ENCODE measurements around the gene CLIP2. TPM values are rescaled to one million over a fixed set of nuclear protein-coding genes. Genes with fewer than 3 reads are reported as not detected.

The CLIP2 gene
- total and polyA plus RNA-seq, 12 donors: 4.5 to 11.3 (median 6.6) TPM

DNA sequence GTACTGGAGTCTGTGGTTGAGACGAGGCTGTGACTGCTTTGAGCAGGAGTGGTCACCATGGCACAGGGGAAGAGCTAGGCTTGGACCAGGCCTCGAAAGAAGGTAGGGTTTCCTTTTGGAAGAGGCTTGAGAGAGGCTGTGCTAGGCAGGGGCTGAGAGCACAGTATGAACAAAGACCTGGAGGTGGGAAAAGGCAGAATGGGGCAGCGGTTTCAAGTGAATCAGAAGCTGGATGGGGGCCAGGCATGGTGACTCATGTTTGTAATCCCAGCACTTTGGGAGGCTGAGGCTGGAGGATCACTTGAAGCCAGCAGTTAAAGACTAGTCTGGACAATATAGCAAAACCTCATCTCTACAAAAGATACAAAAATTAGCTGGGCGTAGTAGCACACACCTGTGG, 65.9 kb downstream of the CLIP2 start:
- Histone ChIP-seq H3K27me3 (no peaks in the 10 kb centered on the region), H3K36me3 (peaks cover 0 to 67% (median 16%) of the 10 kb centered on the region in 9 donors), H3K4me3 (no peak overlapping the region), H3K9me3 (peaks cover 0 to 19% (median 8%) of the 10 kb centered on the region in 11 donors), H3K27ac (no peak overlapping the region), H3K4me1 (peaks cover 0 to 7% (median 0%) of the 10 kb centered on the region in 9 donors)
- TF ChIP-seq, protein P1, sequence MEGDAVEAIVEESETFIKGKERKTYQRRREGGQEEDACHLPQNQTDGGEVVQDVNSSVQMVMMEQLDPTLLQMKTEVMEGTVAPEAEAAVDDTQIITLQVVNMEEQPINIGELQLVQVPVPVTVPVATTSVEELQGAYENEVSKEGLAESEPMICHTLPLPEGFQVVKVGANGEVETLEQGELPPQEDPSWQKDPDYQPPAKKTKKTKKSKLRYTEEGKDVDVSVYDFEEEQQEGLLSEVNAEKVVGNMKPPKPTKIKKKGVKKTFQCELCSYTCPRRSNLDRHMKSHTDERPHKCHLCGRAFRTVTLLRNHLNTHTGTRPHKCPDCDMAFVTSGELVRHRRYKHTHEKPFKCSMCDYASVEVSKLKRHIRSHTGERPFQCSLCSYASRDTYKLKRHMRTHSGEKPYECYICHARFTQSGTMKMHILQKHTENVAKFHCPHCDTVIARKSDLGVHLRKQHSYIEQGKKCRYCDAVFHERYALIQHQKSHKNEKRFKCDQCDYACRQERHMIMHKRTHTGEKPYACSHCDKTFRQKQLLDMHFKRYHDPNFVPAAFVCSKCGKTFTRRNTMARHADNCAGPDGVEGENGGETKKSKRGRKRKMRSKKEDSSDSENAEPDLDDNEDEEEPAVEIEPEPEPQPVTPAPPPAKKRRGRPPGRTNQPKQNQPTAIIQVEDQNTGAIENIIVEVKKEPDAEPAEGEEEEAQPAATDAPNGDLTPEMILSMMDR (IDR thresholded peaks at IDR 0.05): no peak
- DNase-seq (no peak), ATAC-seq (peak in 2 of 8 donors; percentile 19 to 37)
- WGBS, 2 donors: 85 to 90% methylated on average over 4 of the region's 4 CpGs
- intact Hi-C loops (cut with DNase I): loop anchor here in 1 of 10 donors (5.0 kb wide), 1 partner anchor 63 kb away; no protein-coding TSS in a partner anchor

DNA sequence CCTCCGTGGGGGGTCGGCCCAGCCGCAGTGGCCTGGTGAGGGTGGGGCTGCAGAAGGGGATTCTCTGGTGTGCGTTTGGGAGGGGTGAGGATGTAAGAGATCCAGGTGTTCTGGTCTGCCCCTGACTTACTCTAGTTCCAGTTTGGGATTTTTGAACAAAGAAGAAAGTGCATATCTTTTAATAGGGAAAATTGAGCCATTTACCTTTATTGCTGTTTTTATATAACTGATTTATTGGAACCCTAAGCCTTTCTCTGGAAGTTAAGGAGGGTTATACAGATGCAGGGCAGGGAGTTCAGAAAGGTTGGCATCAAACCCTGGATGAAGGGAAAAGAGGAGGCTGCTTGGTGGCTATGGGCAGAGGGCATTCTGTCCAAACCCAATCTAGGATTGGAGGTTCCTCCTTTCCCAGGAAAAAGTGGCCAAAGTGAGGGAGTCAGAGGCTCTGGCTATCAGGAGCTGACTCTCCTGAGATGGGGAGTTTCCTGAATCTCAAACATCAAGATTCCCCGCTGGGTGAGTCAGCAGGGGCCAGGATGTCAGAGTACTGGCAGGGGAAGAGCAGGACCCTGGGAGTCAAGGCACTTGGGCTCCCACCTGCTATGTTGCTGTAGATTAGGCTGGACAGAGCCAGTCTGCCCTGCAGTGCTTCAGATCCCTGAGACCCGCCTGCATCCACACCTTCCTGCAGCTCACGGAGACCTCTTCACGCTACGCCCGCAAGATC, 67.5 kb downstream of the CLIP2 start:
- Histone ChIP-seq H3K4me3 (no peak overlapping the region), H3K9me3 (peaks cover 0 to 19% (median 8%) of the 10 kb centered on the region in 11 donors), H3K27me3 (no peaks in the 10 kb centered on the region), H3K27ac (no peak overlapping the region), H3K4me1 (peaks cover 0 to 7% (median 0%) of the 10 kb centered on the region in 9 donors), H3K36me3 (peaks cover 0 to 81% (median 16%) of the 10 kb centered on the region in 9 donors)
- no peak for DNase-seq
- no peak for ATAC-seq
- intact Hi-C loops (cut with DNase I): loop anchor here in 1 of 10 donors (5.0 kb wide), 1 partner anchor 64 kb away; no protein-coding TSS in a partner anchor
- TF ChIP-seq, protein P1 (IDR thresholded peaks at IDR 0.05): no peak
- 90 to 92% methylated on average over 10 of the region's 10 CpGs for WGBS, 2 donors

DNA sequence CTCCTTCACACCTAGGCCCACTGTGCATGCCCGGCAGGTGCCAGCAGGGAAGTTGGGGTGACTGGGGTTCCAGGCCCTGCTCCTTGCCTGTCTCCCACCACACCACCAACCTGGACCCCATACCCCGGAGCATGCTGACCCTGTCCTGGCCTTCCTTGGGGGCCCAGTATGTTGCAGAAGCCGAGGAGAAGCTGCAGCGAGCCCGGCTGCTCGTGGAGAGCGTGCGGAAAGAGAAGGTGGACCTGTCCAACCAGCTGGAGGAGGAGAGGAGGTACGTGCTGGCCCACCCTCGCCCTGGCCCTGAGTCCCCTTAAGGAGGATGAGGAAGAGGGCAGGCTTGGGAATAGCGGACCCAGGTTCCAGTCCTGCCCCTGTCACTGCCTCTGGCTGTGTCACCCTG, 70.8 kb downstream of the CLIP2 start:
- ATAC-seq: no peak
- H3K4me1 ChIP-seq: peaks cover 0 to under 1% (median 0%) of the 10 kb centered on the region in 9 donors
- no peak for DNase-seq
- H3K27me3 ChIP-seq: no peaks in the 10 kb centered on the region
- peaks cover 0 to 87% (median 16%) of the 10 kb centered on the region in 9 donors for H3K36me3 ChIP-seq
- 94 to 95% methylated on average over 11 of the region's 11 CpGs for WGBS, 2 donors
- no peak overlapping the region for H3K4me3 ChIP-seq
- H3K9me3 ChIP-seq: peaks cover 0 to 19% (median 8%) of the 10 kb centered on the region in 11 donors
- intact Hi-C loops (cut with DNase I): no loop called here
- no peak overlapping the region for H3K27ac ChIP-seq
- TF ChIP-seq, protein P1 (IDR thresholded peaks at IDR 0.05): no peak

DNA sequence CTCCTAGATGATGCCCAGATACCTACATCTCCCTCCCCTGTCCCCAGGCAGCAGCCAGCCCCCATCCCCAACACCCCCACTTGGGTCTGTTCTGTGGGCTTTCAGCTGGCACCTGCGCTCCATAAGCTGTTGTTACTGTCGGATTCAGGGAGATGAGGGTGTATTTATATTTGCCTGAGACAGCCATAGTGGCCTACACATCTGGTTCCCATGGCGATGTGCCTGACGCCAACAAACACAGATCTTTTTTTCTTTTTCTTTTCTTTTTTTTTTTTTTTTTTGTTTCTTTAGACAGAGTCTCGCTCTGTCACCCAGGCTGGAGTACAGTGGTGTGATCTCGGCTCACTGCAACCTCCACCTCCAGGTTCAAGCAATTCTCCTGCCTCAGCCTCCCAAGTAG, 73.1 kb downstream of the CLIP2 start:
- DNase-seq (no peak), ATAC-seq (no peak)
- 92 to 95% methylated on average over 6 of the region's 6 CpGs for WGBS, 2 donors
- H3K4me1 ChIP-seq: no peaks in the 10 kb centered on the region
- no peak overlapping the region for H3K27ac ChIP-seq
- TF ChIP-seq, protein P1 (IDR thresholded peaks at IDR 0.05): no peak
- peaks cover 0 to 78% (median 6%) of the 10 kb centered on the region in 9 donors for H3K36me3 ChIP-seq
- no peak overlapping the region for H3K4me3 ChIP-seq
- intact Hi-C loops (cut with DNase I): no loop called here
- peaks cover 0 to under 1% (median 0%) of the 10 kb centered on the region in 11 donors for H3K9me3 ChIP-seq
- no peaks in the 10 kb centered on the region for H3K27me3 ChIP-seq

Measured in heart right ventricle (tissue), 16 donors.